Activated naive CD8-positive, alpha-beta T cell (primary cell): ENCODE data around the gene ARL13B.

Source experiments
- H3K27ac Mint-ChIP-seq: one replicate; pipeline ENCODE4 v1.8.0; 2021; ENCODE audit warnings: mixed read lengths
- H3K27me3 Mint-ChIP-seq: one replicate; pipeline ENCODE4 v1.8.0; 2021; ENCODE audit warnings: mixed read lengths
- H3K36me3 Mint-ChIP-seq: one replicate; pipeline ENCODE4 v1.8.0; 2021; ENCODE audit warnings: mixed read lengths
- H3K4me1 Mint-ChIP-seq: one replicate; pipeline ENCODE4 v1.8.0; 2021; ENCODE audit warnings: low read depth, mixed read lengths
- H3K4me3 Mint-ChIP-seq: one replicate; pipeline ENCODE4 v1.8.0; 2021; ENCODE audit warnings: mild to moderate bottlenecking, mixed read lengths
- H3K9me3 Mint-ChIP-seq: one replicate; pipeline ENCODE4 v1.8.0; 2021; ENCODE audit warnings: low read depth, mixed read lengths

The ARL13B gene

DNA sequence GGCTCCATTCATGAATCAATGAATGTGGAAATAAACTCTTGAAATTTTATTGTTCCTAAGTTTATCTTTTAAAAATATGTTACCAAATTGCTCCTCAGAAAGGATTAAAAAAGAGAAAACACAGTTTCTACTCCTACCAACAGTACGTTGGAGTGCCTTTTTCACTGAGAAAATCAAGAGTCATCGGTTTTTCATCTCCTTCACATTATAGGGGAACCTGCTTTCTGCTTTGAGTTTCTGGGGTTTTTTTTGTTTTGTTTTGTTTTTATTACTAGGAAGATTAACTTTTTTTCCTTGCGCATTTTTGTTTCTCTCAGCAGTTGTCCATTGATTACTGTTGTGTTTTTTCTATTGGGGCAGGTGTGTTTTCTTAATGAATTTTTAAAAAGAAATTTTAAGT is 3.5 kb downstream of the ARL13B start:
- H3K4me1 Mint-ChIP-seq, result peaks cover 22% of the 10 kb centered on the region
- H3K27ac Mint-ChIP-seq, result no peak overlapping the region
- H3K4me3 Mint-ChIP-seq, result no peak overlapping the region
- no peaks in the 10 kb centered on the region for H3K9me3 Mint-ChIP-seq
- H3K27me3 Mint-ChIP-seq, result no peaks in the 10 kb centered on the region
- H3K36me3 Mint-ChIP-seq, result no peaks in the 10 kb centered on the region

DNA sequence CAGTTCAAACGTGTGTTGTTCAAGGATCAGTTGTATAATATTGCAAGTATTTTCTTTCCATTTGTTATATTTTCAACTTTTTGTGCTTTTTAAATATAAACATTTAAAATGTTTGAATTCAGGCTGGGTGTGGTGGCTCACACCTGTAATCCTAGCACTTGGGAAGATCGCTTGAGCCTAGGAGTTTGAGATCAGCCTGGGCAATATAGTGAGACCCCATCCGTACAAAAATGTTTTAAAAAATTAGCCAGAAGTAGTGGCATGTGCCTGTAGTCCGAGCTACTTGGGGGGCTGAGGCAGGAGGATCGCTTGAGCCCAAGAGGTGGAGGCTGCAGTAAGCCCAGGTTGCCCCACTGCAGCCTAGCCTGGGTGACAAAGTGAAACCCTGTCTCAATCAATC is 4.7 kb downstream of the ARL13B start:
- Mint-ChIP-seq H3K4me3 (no peak overlapping the region), H3K27me3 (no peaks in the 10 kb centered on the region), H3K4me1 (peaks cover 18% of the 10 kb centered on the region), H3K9me3 (no peaks in the 10 kb centered on the region), H3K36me3 (no peaks in the 10 kb centered on the region), H3K27ac (no peak overlapping the region)

DNA sequence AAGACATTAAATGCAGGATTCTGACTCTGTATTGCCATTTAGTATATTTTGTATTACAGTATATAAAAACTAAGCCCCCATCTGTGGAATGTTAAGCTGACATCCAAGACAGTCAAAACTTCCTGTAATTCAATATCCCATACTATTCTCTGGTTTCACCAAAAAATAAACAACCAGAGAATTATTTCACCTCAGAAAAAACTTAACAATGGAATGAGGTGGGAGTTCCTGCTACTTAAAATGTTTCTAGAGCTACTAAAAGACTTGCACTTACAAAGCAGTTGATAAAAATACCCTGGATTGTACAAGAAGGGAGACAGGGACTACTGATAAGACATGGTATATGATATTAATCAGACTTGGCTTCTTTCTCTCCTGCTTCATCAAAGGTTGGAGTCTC is 8.3 kb downstream of the ARL13B start:
- H3K4me1 Mint-ChIP-seq, result no peaks in the 10 kb centered on the region

DNA sequence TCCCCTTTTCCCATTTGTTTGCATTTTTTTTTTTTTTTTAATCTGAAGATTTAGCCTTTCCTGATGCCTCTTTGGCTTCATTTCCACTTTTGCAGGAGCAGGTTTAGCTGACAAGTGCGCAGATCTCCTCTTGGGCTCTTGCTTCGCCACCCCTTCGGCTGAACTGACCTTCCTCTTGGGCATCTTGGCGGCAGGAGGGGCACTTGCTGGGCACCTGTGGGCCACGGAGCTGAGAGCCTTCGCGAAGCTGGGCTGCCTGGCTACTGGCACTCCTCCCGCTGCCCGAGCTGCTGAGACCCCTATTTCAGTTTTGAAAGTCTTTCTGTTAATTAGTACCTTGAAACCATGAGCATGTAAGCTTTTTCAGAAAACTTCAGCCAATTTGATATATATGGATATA is 8.8 kb downstream of the ARL13B start:
- Mint-ChIP-seq H3K27me3 (no peaks in the 10 kb centered on the region), H3K36me3 (no peaks in the 10 kb centered on the region), H3K4me1 (no peaks in the 10 kb centered on the region), H3K27ac (no peak overlapping the region), H3K4me3 (no peak overlapping the region), H3K9me3 (no peaks in the 10 kb centered on the region)

More for the DNA sequence above, 8.3 kb downstream of the ARL13B start:
- no peak overlapping the region for H3K4me3 Mint-ChIP-seq
- H3K27me3 Mint-ChIP-seq, result no peaks in the 10 kb centered on the region
- no peaks in the 10 kb centered on the region for H3K36me3 Mint-ChIP-seq
- H3K27ac Mint-ChIP-seq, result no peak overlapping the region
- no peaks in the 10 kb centered on the region for H3K9me3 Mint-ChIP-seq

DNA sequence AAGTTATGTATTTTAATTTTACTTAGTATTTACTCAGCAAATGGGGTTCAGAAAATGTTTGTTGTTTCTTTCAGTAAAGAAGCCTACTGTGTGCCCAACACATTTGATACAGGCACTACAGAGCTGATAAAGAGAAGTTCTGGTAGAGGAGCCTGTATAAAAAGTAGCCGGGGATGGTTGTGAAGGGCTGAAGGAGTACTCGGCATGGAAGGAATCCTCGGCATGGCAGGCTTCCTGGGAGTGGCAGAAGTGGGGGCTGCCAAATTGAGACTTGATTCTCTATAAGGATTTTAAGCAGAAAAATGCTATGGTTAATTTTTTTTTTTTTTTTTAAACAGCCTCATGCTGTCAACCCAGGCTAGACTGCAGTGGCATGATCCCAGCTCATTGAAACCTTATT is 9.3 kb downstream of the ARL13B start:
- H3K27me3 Mint-ChIP-seq, result no peaks in the 10 kb centered on the region
- H3K36me3 Mint-ChIP-seq, result no peaks in the 10 kb centered on the region
- peaks cover 2% of the 10 kb centered on the region for H3K4me1 Mint-ChIP-seq
- H3K9me3 Mint-ChIP-seq, result no peaks in the 10 kb centered on the region
- H3K4me3 Mint-ChIP-seq, result no peak overlapping the region
- H3K27ac Mint-ChIP-seq, result no peak overlapping the region

DNA sequence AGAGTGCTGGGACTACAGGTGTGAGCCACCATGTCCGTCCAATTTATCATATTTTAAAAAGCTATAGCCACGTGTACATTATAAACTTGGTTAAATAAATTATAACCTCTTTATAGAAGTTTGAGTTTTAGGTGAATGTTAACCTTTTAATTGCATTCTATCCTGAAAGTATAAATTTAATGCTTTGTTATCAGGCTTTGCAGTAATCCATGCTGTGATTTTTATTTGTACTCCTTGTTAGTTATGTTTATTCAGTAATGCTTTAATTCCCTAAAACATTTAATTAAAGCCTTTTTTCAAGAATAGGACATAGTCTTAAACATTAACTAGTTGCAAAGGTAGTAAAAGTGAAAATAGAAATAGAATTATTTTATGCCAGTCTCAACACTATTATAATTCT is 11.7 kb downstream of the ARL13B start:
- peaks cover 2% of the 10 kb centered on the region for H3K4me1 Mint-ChIP-seq
- H3K9me3 Mint-ChIP-seq, result no peaks in the 10 kb centered on the region
- no peak overlapping the region for H3K27ac Mint-ChIP-seq
- H3K4me3 Mint-ChIP-seq, result no peak overlapping the region
- H3K27me3 Mint-ChIP-seq, result no peaks in the 10 kb centered on the region
- no peaks in the 10 kb centered on the region for H3K36me3 Mint-ChIP-seq

DNA sequence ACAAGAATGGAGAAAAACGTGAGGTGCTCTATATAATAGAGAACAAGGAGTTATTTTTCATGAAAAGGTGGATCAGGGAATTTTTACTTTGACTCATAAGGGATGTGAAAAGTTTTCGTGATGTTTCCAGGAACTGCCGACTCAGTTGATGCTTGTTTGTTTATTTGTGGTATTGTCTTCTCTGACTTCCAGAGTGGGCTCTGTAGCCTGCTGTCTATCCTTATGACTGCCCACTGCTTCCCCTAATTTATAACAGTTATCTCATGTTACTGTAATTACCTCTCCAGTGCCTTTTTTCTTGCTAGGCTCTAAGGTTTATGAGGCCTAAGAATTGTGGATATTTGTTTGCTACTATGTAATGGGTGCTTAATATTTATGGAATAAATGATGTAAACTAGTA is 12.3 kb downstream of the ARL13B start:
- Mint-ChIP-seq H3K4me1 (peaks cover 2% of the 10 kb centered on the region), H3K36me3 (no peaks in the 10 kb centered on the region), H3K4me3 (no peak overlapping the region), H3K9me3 (no peaks in the 10 kb centered on the region), H3K27ac (no peak overlapping the region), H3K27me3 (no peaks in the 10 kb centered on the region)

DNA sequence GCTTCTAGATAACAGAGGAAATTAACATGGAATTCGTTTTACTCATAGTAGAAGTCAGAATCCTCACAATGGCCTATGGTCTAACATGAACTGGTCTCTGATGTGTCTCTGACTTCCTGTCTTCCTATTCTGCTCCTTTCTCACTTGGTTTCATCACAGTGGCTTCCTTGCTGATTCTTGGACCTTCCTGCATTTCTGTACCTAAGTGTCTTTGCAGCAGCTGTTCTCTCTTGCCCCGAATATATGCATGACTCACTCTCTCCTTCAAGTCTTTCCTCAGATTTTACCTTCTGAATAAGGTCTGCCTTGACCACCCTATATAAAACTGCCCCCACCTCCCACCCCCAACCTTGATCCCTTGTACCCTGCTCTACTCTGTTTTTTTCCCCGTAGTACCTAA is 14.1 kb downstream of the ARL13B start:
- no peaks in the 10 kb centered on the region for H3K36me3 Mint-ChIP-seq
- peaks cover 2% of the 10 kb centered on the region for H3K4me1 Mint-ChIP-seq
- no peak overlapping the region for H3K4me3 Mint-ChIP-seq
- no peaks in the 10 kb centered on the region for H3K27me3 Mint-ChIP-seq
- H3K9me3 Mint-ChIP-seq, result no peaks in the 10 kb centered on the region
- H3K27ac Mint-ChIP-seq, result no peak overlapping the region

DNA sequence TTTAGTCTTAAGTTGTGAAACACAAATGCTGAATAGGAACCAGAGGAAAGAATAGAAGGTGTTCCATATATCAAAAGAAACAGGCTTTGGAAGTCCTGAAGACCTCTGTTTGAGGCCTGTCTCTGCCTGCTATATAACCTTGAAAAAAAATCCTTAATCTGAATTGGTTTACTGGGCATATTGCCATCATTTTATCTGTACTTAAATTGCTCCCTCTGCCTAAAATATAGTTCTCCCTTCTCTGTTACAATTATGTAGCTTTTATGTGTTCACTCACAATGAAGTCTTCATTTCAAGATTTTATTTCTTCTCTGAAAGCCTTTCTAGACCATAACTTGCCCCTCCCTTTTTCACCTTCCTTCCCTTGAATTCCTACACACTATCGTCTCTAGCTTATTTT is 21.2 kb downstream of the ARL13B start:
- peaks cover 2% of the 10 kb centered on the region for H3K4me1 Mint-ChIP-seq
- no peak overlapping the region for H3K4me3 Mint-ChIP-seq
- H3K27ac Mint-ChIP-seq, result no peak overlapping the region
- H3K27me3 Mint-ChIP-seq, result no peaks in the 10 kb centered on the region
- H3K36me3 Mint-ChIP-seq, result no peaks in the 10 kb centered on the region
- no peaks in the 10 kb centered on the region for H3K9me3 Mint-ChIP-seq

DNA sequence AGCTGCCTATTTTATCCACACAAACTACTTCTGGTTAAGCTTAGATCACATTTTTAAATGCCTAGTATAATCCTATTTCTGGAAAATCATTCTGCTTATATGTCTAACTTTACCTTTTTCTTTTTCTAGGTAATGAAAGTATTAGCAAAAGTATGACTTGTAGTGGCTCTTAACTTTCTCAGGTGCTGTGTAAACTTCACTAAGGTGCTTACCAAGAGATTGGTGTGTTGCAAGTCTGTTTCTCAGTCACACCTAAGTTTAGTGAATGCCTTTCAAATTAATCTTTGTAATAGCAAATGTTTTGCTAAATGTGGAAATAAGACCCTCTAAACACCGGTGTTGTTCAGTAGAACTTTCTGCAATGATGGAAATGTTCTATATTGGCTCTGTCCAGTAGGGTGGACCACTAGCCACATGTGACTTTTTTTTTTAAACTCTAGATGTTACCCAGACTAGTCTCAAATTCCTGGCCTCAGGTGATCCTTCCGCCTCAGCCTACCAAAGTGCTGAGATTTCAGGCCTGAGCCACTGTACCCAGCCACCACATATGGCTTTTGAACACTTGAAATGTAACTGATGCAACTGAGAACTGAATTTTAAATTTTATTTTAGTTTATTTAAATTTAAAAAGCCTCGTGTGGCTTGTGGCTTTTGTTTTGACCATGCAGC is 22.0 kb downstream of the ARL13B start:
- no peaks in the 10 kb centered on the region for H3K9me3 Mint-ChIP-seq
- H3K4me3 Mint-ChIP-seq, result no peak overlapping the region
- peaks cover 2% of the 10 kb centered on the region for H3K4me1 Mint-ChIP-seq
- H3K27ac Mint-ChIP-seq, result no peak overlapping the region
- H3K36me3 Mint-ChIP-seq, result no peaks in the 10 kb centered on the region
- H3K27me3 Mint-ChIP-seq, result no peaks in the 10 kb centered on the region

DNA sequence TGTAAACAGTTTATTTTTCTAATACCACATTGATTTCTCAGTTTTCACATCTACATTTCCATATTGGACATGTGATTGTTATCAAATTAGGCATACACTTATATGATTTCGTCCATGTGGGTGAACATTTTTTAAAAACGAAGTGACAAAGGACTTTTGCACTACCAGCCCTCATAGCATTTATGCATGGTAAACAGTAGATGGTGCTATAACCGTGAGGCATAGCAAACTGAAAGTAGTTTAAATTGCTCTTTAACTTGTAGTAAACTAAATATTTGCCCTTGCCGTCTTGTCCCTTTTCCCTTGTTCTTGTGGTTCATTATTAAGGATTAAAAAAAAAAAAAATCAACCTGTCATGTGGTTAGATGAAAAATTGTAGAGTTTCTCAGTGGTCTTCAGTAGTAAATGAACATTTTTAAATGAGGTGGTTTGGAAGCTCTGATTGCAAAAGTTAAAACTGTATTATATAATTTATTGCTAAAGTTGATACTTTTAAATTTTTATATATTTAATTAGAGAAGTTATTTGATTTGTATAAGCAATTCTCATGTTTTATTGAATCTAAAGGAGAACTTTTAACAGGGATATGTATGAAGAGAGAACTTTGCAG is 24.5 kb downstream of the ARL13B start:
- Mint-ChIP-seq H3K4me3 (peak overlapping the region; percentile 80), H3K4me1 (peaks cover 2% of the 10 kb centered on the region), H3K9me3 (no peaks in the 10 kb centered on the region), H3K27ac (no peak overlapping the region), H3K27me3 (no peaks in the 10 kb centered on the region), H3K36me3 (peaks cover 4% of the 10 kb centered on the region)

DNA sequence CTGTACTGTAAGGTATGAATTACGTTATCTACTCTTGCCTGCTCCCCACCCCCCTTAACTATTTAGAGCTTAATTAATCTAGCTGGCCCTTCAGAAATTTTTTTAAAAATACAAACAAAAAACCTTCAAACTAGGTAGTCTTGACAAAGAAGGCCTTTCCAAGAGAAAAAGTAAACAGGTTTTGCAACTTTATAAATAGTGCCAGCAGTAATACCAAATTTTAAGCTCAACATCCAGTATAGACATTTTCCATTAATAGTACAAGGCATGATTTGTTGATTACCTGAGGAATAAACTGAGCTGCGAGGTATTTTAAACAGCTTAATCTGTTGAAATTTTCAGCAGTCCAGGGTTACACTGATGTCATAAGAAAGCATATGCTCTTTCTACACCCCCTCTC is 28.3 kb downstream of the ARL13B start:
- Mint-ChIP-seq H3K36me3 (peaks cover 8% of the 10 kb centered on the region), H3K4me3 (no peak overlapping the region), H3K4me1 (peaks cover 21% of the 10 kb centered on the region), H3K27ac (no peak overlapping the region), H3K27me3 (no peaks in the 10 kb centered on the region), H3K9me3 (no peaks in the 10 kb centered on the region)

DNA sequence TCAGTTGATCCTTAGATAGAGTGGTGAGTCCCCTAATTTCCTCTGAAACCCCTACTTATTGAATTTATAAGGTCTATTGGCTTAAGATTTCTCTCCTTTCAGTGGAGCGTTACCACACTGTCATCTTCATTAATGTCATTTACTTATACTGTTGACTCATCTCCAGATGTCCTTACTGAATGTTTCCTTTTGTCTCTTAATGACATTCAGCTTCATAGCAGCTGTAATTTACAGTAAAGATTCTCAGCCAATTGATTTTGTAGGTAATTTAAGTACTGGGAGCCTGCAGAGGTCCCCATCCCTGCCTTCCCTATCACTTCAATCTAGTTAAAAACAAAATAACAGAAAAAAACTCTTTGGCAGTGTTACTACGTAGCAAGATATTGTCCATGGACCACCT is 29.7 kb downstream of the ARL13B start:
- Mint-ChIP-seq H3K36me3 (peaks cover 9% of the 10 kb centered on the region), H3K27me3 (no peaks in the 10 kb centered on the region), H3K9me3 (no peaks in the 10 kb centered on the region), H3K4me3 (no peak overlapping the region), H3K27ac (peak overlapping the region; percentile 3), H3K4me1 (peaks cover 21% of the 10 kb centered on the region)

DNA sequence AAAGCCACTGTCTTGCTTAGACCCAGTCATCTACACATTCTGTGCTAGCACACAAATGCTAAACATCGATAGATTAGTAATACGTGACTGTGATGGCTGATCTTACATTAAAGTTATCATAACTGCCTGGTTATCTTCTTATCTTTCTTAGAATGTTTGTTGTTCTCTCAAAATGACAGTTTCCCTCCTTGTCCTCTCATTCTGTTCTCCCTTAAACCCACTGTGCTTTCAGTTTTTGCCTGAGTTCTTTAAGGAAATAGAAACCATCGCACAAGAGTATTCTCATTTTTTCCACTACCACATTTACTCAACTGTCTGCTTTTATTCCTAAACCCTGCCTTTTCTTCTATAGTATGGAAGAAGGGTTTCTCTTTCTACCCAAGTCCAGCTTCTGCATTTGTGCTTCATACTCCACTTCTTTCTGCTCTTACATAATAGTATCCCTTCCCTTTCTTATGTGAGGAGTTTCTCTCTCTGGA is 31.3 kb downstream of the ARL13B start:
- Mint-ChIP-seq H3K27me3 (no peaks in the 10 kb centered on the region), H3K9me3 (no peaks in the 10 kb centered on the region), H3K4me3 (no peak overlapping the region), H3K4me1 (peaks cover 28% of the 10 kb centered on the region), H3K27ac (peak overlapping the region; percentile 47), H3K36me3 (peaks cover 14% of the 10 kb centered on the region)

DNA sequence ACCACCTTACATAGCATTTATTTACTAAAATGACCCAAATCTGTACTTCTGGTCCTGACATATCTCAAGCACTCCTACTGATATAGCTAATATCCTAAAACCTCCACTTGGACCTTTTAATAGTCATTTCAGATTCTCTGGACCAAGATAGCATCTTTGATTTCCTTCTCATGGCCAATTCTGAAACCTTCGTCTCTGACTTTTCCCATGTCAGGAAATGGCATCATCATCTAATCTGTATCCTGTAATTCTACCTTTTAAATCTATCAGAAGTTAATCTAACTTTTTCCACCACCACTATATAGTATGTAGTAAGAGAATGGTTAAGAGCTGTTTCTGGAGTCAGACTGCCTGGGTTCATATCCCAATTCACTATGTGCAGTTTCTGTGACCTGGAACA is 32.2 kb downstream of the ARL13B start:
- peak overlapping the region; percentile 4 for H3K4me3 Mint-ChIP-seq
- H3K27me3 Mint-ChIP-seq, result no peaks in the 10 kb centered on the region
- peak overlapping the region; percentile 47 for H3K27ac Mint-ChIP-seq
- H3K36me3 Mint-ChIP-seq, result peaks cover 14% of the 10 kb centered on the region
- no peaks in the 10 kb centered on the region for H3K9me3 Mint-ChIP-seq
- H3K4me1 Mint-ChIP-seq, result peaks cover 28% of the 10 kb centered on the region

DNA sequence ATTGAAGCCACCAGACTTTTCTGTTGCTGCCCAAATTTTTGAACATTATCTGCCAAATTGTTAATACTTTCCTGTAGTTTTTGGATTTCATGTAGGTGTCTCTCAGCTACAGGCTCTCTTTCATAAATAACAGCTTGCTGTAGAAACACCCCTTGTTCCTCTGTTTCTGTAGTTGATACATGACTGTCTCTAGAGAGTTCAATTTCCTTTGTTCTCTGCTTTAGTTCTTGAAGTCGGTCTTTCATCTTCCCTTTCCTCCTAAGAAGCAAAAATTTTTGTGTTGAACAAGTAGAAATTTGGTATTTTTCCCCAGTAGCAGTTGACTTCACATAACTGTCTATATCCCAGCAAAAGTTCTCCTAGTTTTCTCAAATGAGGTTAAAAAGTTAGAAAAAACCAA is 35.1 kb downstream of the ARL13B start:
- Mint-ChIP-seq H3K4me1 (peaks cover 28% of the 10 kb centered on the region), H3K9me3 (no peaks in the 10 kb centered on the region), H3K36me3 (peaks cover 11% of the 10 kb centered on the region), H3K27ac (no peak overlapping the region), H3K4me3 (no peak overlapping the region), H3K27me3 (no peaks in the 10 kb centered on the region)
